WTC11 (cell line): ENCODE results near the gene NR1I3.
"Not testable (repeated sequence)": the region's sequence is repeated elsewhere in the genome, so short reads cannot be mapped to it uniquely, and the experiment has no call there.

Experiments
- CTCF ChIP-seq: fragments of 200-600 bp; IDR thresholded peaks from 2 replicates; pipeline ENCODE4 v1.8.0; 2022; ENCODE audit warnings: antibody characterized with exemption
- NR2C2 ChIP-seq: sonication (generic); formaldehyde crosslinking; IDR thresholded peaks from 2 replicates; pipeline ENCODE4 v1.8.0; 2022; ENCODE audit warnings: mild to moderate bottlenecking, missing genetic modification reagents
- ZMAT4 ChIP-seq: fragments of 250-450 bp; sonication (Bioruptor Pico); IDR thresholded peaks from 2 replicates; pipeline ENCODE4 v1.9.0; 2021; ENCODE audit warnings: mild to moderate bottlenecking
- TF ChIP-seq, protein P1 (sequence below): sonication (generic); formaldehyde crosslinking; IDR thresholded peaks from 2 replicates; pipeline ENCODE4 v1.8.1; 2022; ENCODE audit warnings: low read depth, missing genetic modification reagents, borderline replicate concordance
- TF ChIP-seq, protein P2 (sequence below): sonication (generic); formaldehyde crosslinking; IDR thresholded peaks from 2 replicates; pipeline ENCODE4 v1.8.0; 2022; ENCODE audit warnings: missing genetic modification reagents

DNA sequence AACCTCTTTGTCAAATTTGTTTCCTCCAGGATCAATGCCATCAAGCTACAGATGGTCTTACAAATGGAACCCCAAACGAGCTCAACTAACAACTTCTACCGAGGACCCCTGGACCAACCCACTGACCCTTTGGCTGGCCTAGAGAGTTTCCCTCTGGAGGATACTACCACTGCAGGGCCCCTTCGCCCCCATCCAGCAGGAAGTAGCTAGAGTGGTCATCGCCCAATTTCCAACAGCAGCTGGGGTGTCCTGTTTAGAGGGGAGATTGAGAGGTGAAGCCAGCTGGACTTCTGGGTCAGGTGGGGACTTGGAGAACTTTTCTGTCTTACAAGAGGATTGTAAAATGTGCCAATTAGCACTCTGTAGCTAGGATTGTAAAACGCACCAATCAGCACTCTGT lies 19.1 kb upstream of the NR1I3 start:
- TF ChIP-seq CTCF; ZMAT4 (CRISPR knock-in tag); NR2C2 (CRISPR knock-in tag): not testable (repeated sequence)
- TF ChIP-seq, protein P1, sequence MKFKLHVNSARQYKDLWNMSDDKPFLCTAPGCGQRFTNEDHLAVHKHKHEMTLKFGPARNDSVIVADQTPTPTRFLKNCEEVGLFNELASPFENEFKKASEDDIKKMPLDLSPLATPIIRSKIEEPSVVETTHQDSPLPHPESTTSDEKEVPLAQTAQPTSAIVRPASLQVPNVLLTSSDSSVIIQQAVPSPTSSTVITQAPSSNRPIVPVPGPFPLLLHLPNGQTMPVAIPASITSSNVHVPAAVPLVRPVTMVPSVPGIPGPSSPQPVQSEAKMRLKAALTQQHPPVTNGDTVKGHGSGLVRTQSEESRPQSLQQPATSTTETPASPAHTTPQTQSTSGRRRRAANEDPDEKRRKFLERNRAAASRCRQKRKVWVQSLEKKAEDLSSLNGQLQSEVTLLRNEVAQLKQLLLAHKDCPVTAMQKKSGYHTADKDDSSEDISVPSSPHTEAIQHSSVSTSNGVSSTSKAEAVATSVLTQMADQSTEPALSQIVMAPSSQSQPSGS (CRISPR knock-in tag): not testable (repeated sequence)
- TF ChIP-seq, protein P2, sequence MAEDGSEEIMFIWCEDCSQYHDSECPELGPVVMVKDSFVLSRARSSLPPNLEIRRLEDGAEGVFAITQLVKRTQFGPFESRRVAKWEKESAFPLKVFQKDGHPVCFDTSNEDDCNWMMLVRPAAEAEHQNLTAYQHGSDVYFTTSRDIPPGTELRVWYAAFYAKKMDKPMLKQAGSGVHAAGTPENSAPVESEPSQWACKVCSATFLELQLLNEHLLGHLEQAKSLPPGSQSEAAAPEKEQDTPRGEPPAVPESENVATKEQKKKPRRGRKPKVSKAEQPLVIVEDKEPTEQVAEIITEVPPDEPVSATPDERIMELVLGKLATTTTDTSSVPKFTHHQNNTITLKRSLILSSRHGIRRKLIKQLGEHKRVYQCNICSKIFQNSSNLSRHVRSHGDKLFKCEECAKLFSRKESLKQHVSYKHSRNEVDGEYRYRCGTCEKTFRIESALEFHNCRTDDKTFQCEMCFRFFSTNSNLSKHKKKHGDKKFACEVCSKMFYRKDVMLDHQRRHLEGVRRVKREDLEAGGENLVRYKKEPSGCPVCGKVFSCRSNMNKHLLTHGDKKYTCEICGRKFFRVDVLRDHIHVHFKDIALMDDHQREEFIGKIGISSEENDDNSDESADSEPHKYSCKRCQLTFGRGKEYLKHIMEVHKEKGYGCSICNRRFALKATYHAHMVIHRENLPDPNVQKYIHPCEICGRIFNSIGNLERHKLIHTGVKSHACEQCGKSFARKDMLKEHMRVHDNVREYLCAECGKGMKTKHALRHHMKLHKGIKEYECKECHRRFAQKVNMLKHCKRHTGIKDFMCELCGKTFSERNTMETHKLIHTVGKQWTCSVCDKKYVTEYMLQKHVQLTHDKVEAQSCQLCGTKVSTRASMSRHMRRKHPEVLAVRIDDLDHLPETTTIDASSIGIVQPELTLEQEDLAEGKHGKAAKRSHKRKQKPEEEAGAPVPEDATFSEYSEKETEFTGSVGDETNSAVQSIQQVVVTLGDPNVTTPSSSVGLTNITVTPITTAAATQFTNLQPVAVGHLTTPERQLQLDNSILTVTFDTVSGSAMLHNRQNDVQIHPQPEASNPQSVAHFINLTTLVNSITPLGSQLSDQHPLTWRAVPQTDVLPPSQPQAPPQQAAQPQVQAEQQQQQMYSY (CRISPR knock-in tag): not testable (repeated sequence)
